NCI-H446 treated with DMSO at 0.1 percent for 48 hours (cell line): ENCODE results near the gene SCIN.

Experiments
- DNase-seq: peaks from one replicate; lab custom pipeline; 2025; lab: John Stamatoyannopoulos, UW

The SCIN gene

DNA sequence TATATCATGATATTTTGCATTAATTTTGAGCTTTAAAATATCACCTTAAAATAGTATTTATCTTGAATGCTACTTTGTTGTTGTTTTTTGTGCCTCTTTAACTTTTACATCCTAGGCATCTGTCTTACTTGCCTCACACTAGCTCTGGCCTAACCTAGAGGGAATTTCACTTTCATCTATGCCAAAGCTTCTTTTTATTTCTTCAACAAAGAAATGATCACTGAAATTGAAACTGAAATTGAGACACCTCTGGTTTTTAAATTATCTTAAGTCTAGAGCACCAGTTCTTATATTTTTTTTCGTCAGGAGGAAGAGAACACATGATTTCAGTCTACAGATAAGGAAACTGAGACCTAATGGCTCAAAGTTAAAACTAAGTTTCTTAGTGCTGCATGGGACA is 3.5 kb upstream of the SCIN start:
- DNase-seq = no peak

DNA sequence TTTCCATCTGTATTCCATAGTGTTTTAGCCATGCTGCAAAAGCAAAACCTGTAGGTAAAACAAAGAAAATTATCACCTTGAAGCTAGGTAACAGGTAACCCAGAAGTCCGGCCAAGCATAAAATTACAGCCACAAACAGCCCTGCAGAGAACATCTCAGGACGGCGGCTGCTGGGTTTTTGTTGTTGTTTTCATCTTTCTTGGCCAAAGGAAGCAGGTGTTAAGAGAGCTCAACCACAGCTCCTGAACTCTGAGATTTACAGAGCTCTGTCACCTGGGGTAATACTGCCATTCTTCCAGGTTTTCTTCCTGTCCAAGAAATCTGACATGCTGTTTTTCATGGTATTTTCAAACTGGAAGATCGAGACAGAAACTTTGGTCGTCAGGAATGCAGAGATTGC is 847 bp upstream of the SCIN start:
- no peak for DNase-seq

DNA sequence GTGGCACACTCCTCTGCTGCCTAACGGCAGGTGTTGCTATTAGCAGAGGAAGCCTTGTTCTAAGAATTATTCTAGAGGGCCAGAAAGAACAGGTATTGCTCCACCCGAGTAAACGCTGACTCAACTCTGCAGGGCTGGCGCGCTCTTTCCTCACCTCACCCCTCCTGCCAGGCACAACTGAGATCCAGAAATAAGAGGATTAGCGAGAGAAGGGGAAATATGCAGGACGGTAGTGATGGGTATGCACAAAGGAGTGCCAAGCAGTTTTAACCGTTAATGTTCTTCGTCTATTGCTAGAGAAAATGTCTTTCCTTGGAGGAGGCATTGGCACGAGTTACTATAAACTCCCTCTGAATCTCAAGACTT is 369 bp upstream of the SCIN start:
- DNase-seq = no peak

DNA sequence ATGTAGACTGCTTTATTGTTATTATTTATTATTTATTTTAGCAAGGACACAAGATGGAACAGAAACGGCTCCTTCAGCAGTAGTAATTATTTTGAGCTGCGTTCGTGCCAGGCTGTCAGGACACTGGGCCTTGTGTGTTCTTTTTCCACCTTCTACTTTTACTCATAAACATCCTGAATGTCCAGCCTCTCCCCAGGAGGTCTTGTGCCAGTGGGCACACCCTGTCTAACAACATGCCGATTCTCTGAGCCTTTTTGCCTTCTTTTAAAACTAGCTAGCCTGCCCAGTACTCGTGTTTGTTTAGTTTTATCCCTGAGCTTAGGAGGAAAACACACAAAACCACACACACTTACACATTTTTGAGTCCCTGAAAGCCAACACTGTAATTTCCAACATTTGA is 1.2 kb downstream of the SCIN start:
- DNase-seq = no peak

DNA sequence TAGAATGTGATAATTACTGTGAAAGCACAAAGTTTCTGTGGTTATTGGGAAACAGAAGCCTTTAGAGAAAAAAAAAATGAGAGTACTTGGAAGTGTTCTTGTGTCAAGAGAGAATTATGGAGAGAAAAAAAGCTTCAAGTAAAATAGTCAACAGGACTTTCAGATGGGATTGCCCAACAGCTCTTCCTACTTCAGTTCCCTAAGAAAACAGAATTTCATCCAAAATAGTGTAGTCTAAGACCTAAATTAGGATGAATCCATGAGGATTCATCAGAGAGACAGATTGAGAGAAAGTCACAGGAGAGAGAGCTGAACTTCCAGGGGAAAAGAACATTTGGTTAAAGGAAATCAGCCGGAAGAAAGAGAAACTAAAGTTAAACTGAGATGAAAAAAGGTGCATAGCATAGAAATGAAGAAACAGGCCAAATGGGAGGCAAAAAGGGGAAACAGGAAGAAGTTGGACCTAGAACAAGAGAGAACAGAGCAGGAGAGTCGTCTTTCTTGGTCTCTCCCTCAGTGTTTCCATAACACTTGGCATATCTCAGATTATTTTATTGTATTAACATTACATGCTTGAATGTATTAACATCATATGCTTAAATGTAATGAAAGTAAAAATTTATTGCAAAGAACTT is 2.5 kb downstream of the SCIN start:
- no peak for DNase-seq

DNA sequence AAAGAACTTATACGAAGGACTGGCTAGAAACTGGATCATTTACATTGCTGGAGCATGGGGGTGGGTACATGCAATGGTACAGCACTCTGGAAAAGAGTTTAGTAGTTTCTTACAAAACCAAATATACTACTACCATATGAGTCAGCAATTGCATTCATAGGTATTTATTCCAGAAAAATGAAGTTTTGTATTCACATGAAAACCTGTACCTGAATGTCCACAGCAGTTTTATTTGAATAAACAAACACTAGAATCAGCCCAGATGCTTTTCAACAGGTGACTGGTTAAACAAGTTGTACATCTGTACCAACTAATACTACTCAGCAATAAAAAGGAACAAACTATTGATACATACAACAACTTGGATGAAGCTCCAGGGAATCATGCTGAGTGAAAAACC is 3.4 kb downstream of the SCIN start:
- no peak for DNase-seq

DNA sequence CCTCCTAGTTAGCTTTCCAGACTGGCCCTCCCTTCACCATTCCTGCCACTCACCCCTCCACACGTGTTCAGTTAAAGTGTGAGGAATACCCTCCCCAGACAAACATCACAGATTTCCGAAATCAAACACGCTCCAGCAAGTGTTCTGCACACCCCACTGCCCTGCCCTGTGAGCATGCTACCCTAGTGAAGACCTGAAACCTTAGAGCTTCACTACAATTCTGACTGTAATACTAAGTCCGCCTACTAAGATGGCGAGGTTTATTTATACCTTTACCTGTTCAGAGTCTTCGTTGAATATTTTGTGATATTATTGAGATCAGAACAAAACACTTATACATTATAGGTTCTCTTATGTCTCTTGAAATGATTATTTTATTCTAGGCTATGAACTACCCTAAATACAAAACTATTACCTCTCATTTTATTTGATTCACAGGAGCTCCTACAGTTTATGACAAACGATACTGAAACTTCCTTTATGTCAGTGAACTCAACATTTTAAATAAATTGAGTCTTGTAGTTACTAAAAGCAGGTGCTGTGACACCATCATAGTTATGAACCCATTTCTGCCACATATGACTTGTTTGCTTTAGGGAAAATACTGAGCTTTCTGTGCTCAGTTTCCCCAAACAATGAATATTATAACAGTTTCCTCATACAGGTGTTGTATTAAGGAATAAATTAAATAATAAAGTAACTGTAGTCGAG is 8.6 kb downstream of the SCIN start:
- no peak for DNase-seq

DNA sequence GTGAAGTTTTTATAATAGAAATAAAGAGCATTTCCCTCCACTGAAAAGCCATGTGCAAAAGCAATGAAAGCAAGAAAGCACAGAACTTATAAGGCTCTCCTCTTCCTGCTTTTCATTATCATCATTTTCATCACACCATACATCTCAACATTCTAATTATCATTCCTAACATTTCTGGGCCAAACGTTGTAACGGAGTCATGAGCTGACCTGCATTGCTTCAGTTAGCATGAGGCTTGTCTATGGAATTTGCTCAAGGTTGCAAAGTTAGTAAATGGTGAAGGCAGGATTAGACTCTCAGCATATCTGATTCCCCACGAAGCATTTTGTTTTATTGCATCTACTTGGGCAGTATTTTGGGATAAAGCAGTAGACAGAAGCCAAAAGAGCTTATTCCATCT is 11.4 kb downstream of the SCIN start:
- DNase-seq = no peak

DNA sequence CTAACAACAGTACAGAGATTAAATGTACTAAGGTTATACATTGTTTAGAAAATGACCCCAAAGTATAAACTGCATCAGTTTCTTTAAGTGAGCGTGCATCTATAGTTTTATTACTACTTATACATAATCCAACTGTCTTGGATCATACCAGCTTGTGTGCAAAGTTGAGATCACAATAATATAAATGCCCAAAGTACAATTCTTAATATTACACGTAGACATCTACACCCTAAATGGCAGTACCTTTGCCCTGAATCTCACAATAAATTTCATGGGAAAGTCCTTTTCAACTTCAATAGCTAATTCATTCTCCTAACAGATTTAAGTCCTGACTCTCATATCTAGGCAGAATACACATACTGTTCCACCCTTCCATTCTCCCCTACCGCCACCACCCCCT is 11.8 kb downstream of the SCIN start:
- DNase-seq = no peak

DNA sequence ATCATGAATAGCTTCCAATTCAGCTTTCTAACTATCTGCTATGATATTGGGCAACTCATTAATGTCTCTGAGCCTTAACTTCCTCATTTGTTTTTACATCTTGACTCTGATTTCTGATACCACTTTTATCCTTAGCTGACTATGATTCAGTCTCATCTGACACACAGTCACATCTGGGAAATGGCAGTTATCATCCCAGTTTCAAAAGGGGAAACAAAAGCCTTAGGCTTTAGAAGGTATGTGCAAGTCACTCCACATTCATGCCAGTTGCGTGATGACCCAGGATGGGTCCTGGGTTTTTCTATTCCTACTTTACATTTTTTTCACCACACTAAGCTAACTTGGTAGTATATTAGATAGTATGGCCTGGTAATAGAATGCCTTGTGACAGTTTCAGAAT is 12.7 kb downstream of the SCIN start:
- no peak for DNase-seq

DNA sequence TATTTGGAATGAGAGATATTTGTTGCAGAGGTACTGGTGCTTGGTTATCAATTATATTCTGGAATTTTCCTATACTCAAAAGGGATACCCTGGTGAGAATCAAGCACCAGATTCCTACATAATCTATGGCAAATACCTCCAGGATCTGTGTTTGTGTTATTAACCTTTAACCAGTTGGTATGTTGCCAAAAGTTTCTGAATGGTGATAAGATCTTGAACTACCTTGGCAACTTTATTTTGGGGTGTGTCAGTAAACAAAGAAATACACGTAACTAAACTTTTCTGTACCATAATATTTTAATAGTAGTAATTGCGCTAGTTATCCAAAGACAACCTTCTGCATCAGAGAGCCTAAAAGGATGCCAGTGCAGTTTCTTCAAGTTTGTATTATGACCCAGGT is 13.4 kb downstream of the SCIN start:
- DNase-seq = no peak

DNA sequence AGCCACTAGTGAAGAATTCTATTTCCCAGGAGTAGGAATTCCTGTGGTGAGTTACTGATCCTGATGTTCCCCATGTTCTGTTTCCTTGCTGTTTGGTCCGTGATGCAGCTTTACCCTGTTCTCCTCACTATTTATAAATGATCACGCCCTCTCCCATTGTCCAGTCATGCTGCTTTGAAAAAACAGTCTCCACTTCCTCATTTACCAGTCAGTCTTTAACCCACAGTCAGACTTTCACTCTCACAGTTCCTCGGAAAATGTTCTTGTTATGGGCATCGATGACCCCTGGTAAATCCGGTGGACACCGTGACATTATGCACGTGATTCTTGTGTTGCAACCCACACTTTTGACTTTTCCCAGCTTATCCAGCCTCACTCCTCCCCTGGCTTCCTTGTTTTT is 14.4 kb downstream of the SCIN start:
- DNase-seq = no peak

DNA sequence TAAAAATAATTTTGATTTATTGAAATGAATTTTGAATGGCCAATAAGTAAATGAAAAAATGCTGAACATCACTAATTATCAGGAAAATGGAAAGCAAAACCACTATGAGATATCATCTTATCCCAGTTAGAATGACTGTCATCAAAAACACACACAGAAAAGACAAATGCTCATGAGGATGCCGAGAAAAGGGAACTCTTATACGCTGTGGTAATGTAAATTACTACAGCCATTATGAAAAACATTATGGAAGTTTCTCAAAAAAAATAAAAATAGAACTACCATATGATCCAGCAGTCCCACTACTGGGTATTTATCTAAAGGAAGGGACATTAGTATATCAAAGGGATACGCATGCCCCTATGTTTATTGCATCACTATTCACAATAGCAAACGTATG is 15.8 kb downstream of the SCIN start:
- no peak for DNase-seq

DNA sequence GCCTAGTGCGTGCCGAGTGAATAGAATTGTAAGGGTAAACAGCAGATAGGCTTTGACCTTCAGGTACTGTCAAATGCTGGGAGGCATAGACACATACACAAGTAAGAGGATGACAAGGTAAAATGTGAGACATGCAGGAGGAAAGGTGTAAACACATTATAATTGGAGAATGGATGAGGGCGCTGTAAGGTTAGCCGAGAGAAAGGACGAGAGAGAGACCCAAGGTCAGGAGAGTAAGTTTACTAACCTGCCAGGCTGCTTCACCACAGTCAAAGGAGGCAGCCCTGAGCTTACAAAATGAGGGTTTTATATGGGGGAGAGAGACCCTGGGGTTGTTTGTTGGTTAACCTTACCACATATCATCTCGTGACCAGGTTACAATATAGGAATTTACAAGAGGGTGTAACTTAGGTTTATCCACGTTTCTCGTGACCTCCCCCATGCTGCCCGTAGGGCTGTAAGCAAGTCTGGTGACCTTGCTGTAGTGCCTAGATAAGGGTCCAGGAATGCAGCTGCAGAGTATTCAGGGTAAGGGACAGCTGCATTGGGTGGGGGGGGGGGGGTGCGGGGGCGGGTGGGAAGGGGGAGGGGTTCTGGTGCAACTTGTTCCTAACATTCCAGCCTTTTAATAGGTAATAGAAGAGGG is 17.9 kb downstream of the SCIN start:
- DNase-seq = no peak

DNA sequence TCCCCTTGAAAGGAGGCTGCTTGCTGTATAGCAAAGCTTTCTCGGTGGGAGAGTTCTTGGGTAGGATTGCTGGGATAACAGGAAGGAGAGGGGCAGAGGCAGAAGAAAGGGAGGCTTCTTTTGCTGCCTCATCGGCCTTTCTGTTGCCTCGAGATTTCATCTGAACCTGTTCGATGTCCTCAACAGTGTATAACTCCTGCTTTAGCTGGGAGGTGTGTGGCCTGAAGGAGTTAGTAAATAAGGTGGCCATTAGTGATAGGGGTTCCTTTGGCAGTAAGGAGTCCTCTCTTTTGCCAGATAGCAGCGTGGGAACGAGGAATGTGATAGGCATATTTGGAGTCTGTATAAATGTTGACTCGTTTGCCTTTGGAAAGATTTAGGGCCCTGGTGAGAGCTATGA is 20.0 kb downstream of the SCIN start:
- no peak for DNase-seq

DNA sequence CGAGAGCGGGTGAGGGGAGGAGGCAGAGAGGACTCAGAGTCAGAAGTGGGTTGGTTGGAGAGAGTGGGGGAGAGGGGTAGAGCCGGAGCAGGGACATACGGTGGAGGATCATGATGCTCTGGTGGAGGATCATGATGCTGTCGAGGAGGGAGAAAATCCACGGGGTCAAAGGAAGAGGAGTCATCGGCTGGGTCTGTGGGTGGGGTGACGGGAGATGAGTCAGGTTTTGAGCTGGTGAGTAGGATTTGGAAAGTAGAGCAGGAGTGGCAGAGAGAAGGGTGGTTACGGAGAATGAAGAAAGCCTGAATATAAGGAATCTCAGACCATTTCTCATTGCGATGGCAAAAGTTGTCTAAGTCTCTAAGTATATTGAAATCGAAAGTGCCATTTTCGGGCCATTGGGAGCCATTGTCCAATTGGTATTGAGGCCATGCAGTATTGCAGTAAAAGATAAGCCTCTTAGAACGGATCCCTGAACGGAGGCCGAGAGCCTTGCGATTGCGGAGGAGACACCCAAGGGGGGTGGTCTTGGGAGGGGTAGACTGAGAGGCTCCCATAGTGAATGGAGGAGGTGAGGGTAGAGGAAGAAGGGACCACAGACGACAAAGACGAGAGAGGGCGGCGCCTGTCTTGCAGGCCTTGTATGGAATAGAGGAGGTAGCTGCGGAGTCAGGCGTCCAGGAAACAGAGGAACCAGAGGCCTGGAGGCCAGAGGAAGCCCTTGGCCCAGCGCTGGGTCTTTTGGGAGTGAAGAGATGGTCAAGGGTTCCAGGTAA is 23.8 kb downstream of the SCIN start:
- no peak for DNase-seq

DNA sequence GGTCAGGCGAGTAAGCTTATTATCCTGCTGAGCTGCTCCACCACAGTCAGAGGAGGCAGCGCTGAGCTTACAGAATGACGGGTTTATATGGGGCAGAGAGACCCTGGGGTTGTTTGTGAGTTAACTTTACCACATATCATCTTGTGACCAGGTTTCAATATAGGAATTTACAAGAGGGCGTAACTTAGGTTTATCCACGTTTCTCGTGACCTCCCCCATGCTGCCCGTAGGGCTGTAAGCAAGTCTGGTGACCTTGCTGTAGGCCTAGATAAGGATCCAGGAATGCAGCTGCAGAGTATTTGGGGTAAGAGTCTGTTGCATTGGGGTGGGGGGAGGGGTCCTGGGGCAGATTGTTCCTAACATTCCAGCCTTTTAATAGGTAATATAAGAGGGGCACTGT is 24.6 kb downstream of the SCIN start:
- DNase-seq = no peak

DNA sequence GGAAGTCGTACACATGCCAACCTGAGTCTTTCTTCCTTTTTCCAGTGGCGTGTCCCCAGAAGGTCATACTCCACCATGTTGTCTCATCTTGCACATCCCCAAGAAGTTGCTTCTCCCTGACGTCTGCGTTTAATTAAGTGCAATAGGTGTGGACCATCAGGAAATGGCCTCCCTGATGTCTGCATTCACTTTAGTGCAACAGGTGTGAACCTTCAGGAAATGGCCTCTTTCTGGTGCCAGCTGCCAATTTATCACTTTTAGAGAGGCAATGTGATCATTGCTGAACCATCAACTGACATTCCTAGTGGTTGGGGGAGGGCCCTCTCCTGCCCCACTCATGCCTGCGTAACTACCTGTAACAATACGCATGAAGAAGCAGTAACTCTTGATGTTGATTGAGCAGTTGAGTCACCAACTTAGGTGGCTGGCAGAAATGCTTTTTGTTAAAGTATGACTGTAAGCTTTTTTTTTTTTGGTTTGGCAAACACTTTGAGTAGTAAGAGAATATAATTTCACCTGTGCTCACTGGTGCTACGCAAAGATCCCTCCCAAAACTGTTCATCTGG is 25.8 kb downstream of the SCIN start:
- no peak for DNase-seq

DNA sequence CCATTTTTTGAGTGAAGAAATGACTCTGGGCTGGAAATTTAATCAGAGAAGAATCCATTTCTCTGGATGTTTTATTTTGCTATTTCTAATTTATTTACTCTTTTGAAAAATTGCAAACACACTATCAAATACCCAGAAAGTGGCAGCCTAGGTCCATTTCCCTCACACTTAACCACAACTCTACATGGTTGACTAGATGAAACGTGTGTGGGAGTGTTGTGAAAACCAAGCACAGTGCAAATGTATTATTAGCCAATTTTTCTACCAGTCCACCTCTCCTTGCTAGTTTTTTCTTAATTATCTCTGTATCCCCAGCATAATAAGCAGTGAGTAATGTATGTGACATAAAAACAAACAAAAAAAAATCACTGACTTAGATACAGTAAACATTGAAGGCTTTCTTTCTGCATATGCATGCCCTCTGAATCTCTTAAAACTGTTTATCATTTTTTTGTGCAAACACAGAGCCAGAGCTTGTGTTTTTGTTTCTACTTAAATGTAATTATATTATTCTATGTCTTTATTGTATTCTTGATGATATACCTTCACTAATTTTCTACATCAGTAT is 30.9 kb downstream of the SCIN start:
- DNase-seq = no peak

DNA sequence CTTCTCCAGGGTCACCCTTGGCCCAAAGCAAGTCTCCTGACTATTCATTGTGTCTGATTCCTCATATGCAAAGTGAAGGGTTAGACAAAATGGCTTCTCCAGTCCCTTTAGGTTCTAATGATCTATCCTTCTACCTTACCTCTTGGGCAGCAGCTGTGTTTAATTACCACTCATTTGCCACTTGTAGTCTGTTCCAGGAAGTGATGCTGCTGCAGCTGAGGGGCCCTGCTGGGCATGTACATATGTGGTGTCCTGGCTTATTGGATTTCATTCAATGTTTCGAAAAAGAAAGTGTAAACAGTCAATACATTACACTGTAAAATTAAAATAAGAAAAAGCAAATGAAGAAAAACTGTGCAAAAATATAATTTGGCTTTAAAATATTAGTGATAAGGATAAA is 36.6 kb downstream of the SCIN start:
- no peak for DNase-seq

DNA sequence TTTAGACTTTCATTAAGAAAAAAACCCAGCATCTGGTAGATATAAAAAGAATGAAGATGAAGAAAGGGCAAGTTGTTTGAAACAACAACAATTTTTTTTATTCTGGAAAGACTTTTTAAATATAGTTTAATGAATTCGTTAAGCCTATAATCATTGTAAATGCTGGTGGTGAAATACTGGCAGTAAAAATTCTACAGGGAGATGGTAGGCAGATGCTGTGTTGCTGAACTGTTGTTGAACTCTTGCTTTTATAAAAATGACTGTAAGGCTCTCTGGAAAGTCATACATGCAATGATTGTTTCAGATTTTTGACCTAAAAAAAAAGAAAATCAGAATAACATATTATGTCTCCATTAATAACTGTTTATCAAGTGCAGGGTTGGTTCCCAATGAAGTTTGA is 39.0 kb downstream of the SCIN start:
- DNase-seq = no peak

DNA sequence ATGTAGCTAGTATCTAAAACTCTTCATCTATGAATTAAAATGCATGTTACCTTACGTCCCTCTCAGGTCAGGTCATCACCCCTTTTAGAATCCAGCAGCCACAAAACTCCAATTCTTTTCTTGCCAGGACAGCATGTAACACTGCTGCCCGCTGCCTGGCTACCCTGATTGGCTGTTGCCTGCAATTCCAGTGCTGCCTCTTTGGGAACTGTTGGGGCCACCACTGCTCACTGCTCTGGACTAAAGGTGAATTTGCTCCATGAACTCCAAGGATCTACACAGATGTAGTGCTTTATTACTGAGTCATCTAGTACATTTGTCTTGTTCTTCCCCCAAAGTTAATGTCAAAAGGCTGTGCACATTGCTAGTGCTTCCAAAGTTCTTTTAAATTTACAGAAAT is 40.4 kb downstream of the SCIN start:
- DNase-seq = no peak
